NB4 (cell line): ENCODE data around the gene TAS2R50.

Experiments used
- MYC ChIP-seq: IDR thresholded peaks from 2 replicates; pipeline ENCODE4 v1.6.1; 2011; ENCODE audit warnings: low read depth, low read length
- POLR2A ChIP-seq: IDR thresholded peaks from 2 replicates; pipeline ENCODE4 v1.6.1; 2011; ENCODE audit warnings: mild to moderate bottlenecking; ENCODE audit not compliant: insufficient read length; ENCODE audit errors: extremely low read depth
- TF ChIP-seq, protein P1 (sequence below): IDR thresholded peaks from one replicate; pipeline ENCODE4 v1.5.1; 2012; ENCODE audit warnings: low read depth, low read length
- TF ChIP-seq, protein P2 (sequence below): IDR thresholded peaks from 2 replicates; pipeline ENCODE4 v1.6.1; 2011; ENCODE audit warnings: low read depth, low read length

- TF ChIP-seq, protein P1, sequence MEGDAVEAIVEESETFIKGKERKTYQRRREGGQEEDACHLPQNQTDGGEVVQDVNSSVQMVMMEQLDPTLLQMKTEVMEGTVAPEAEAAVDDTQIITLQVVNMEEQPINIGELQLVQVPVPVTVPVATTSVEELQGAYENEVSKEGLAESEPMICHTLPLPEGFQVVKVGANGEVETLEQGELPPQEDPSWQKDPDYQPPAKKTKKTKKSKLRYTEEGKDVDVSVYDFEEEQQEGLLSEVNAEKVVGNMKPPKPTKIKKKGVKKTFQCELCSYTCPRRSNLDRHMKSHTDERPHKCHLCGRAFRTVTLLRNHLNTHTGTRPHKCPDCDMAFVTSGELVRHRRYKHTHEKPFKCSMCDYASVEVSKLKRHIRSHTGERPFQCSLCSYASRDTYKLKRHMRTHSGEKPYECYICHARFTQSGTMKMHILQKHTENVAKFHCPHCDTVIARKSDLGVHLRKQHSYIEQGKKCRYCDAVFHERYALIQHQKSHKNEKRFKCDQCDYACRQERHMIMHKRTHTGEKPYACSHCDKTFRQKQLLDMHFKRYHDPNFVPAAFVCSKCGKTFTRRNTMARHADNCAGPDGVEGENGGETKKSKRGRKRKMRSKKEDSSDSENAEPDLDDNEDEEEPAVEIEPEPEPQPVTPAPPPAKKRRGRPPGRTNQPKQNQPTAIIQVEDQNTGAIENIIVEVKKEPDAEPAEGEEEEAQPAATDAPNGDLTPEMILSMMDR, result no peak
- TF ChIP-seq POLR2A (no peak), MYC (no peak)
- TF ChIP-seq, protein P2, sequence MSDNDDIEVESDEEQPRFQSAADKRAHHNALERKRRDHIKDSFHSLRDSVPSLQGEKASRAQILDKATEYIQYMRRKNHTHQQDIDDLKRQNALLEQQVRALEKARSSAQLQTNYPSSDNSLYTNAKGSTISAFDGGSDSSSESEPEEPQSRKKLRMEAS, result no peak
These were observed 35.8 kb upstream of the TAS2R50 start, which contains the start of gene TAS2R19 for GRCh38 chr12:11022520-11022919.
